SJCRH30 (cell line): ENCODE measurements around the gene FAM168A. TPM values are rescaled to one million over a fixed set of nuclear protein-coding genes. Genes with fewer than 3 reads are reported as not detected.
A peak's percentile ranks its signal among the peaks of the same experiment; 100 is the strongest.
"Not testable (repeated sequence)": the region's sequence is repeated elsewhere in the genome, so short reads cannot be mapped to it uniquely, and the experiment has no call there.

ENCODE experiments used
- DNase-seq, 2 experiments: peaks; one replicate each; pipeline ENCODE4 v3.0.0-alpha.2; 2015 to 2020
- H3K27ac ChIP-seq: fragments of 250-450 bp; sonication (Bioruptor Pico); 2 replicates; pipeline ENCODE4 v1.5.1; 2020; ENCODE audit warnings: mild to moderate bottlenecking, moderate library complexity
- H3K27me3 ChIP-seq: fragments of 250-450 bp; sonication (Bioruptor Pico); 2 replicates; pipeline ENCODE4 v1.5.1; 2020; ENCODE audit warnings: mild to moderate bottlenecking, moderate library complexity
- H3K36me3 ChIP-seq: fragments of 250-450 bp; sonication (Bioruptor Pico); 2 replicates; pipeline ENCODE4 v1.5.1; 2020; ENCODE audit warnings: mild to moderate bottlenecking, moderate library complexity
- H3K4me1 ChIP-seq: fragments of 250-450 bp; sonication (Bioruptor Pico); 2 replicates; pipeline ENCODE4 v1.5.1; 2020; ENCODE audit warnings: mild to moderate bottlenecking, moderate library complexity
- H3K4me3 ChIP-seq: fragments of 250-450 bp; sonication (Bioruptor Pico); 2 replicates; pipeline ENCODE4 v1.5.1; 2020; ENCODE audit warnings: mild to moderate bottlenecking, moderate library complexity
- H3K9me3 ChIP-seq: fragments of 250-450 bp; sonication (Bioruptor Pico); replicated peaks from 2 replicates; pipeline ENCODE4 v1.5.1; 2020; ENCODE audit warnings: mild to moderate bottlenecking, moderate library complexity
- total RNA-seq: library from RNA; depleted of rRNA; stranded (reverse); fragments of >200 nt; shearing (Covaris generic); gene quantifications from 2 replicates; pipeline ENCODE4 v1.2.3, GENCODE V29; 2014

Gene FAM168A
- total RNA-seq, 1 experiment from 2014 or later: 32.8 TPM

GRCh38 chr11:73580749-73581148, 17.2 kb downstream of the FAM168A start:
- DNase-seq, H3K4me3 ChIP-seq, H3K27ac ChIP-seq, H3K36me3 ChIP-seq, H3K9me3 ChIP-seq, H3K4me1 ChIP-seq, H3K27me3 ChIP-seq: not testable (repeated sequence)

- H3K4me3 ChIP-seq: no peak overlapping the region
- no peak for DNase-seq
- H3K36me3 ChIP-seq: no peaks in the 10 kb centered on the region
- H3K9me3 ChIP-seq: no peaks in the 10 kb centered on the region
- no peaks in the 10 kb centered on the region for H3K27me3 ChIP-seq
- no peaks in the 10 kb centered on the region for H3K4me1 ChIP-seq
- H3K27ac ChIP-seq: no peak overlapping the region
Observed at GRCh38 chr11:73579641-73580434, 18.1 kb downstream of the FAM168A start.

- Histone ChIP-seq H3K27ac (no peak overlapping the region), H3K27me3 (no peaks in the 10 kb centered on the region), H3K4me1 (no peaks in the 10 kb centered on the region), H3K9me3 (no peaks in the 10 kb centered on the region), H3K36me3 (no peaks in the 10 kb centered on the region), H3K4me3 (no peak overlapping the region)
- DNase-seq: no peak
Observed at GRCh38 chr11:73578592-73579185, 19.2 kb downstream of the FAM168A start.

GRCh38 chr11:73577496-73577917, 20.4 kb downstream of the FAM168A start:
- no peak overlapping the region for H3K4me3 ChIP-seq
- no peaks in the 10 kb centered on the region for H3K9me3 ChIP-seq
- no peaks in the 10 kb centered on the region for H3K36me3 ChIP-seq
- H3K27ac ChIP-seq: no peak overlapping the region
- no peaks in the 10 kb centered on the region for H3K27me3 ChIP-seq
- no peaks in the 10 kb centered on the region for H3K4me1 ChIP-seq
- no peak for DNase-seq

DNA sequence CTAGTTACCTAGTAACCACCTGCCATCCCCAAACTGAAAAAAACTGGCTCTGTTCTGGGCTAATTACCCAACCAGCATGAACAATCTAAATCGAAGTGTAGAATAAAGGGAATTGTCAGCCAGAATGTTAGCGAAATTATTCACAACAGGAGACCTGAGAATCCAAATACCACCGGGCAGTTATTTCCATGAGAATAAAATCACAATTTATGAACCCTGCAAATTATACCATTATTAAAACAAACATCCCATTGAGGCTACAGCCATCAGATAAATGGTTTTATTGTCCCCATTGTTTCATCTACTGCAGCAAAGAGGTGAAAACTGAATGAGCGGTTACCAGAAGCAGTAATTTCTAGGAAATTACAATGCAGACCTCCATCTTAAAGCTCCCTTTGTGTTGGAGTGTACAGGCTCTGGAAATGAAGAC, 21.7 kb downstream of the FAM168A start:
- DNase-seq: no peak
- H3K36me3 ChIP-seq: no peaks in the 10 kb centered on the region
- H3K27ac ChIP-seq: no peak overlapping the region
- no peaks in the 10 kb centered on the region for H3K4me1 ChIP-seq
- H3K27me3 ChIP-seq: no peaks in the 10 kb centered on the region
- H3K4me3 ChIP-seq: no peak overlapping the region
- H3K9me3 ChIP-seq: no peaks in the 10 kb centered on the region

DNA sequence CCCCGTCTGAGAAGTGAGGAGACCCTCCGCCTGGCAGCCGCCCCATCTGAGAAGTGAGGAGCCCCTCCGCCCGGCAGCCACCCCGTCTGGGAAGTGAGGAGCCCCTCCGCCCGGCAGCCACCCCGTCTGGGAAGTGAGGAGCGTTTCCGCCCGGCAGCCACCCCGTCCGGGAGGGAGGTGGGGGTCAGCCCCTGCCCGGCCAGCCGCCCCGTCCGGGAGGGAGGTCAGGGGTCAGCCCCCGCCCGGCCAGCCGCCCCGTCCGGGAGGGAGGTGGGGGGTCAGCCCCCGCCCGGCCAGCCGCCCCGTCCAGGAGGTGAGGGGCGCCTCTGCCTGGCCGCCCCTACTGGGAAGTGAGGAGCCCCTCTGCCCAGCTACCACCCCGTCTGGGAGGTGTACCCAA, 25.9 kb downstream of the FAM168A start:
- H3K9me3 ChIP-seq, H3K27ac ChIP-seq, H3K4me1 ChIP-seq, H3K36me3 ChIP-seq, DNase-seq, H3K4me3 ChIP-seq, H3K27me3 ChIP-seq: not testable (repeated sequence)

GRCh38 chr11:73570415-73571114, 27.3 kb downstream of the FAM168A start:
- H3K9me3 ChIP-seq: no peaks in the 10 kb centered on the region
- DNase-seq: no peak
- H3K4me1 ChIP-seq: peaks cover 12% of the 10 kb centered on the region
- H3K4me3 ChIP-seq: no peak overlapping the region
- H3K27me3 ChIP-seq: no peaks in the 10 kb centered on the region
- no peaks in the 10 kb centered on the region for H3K36me3 ChIP-seq
- no peak overlapping the region for H3K27ac ChIP-seq

GRCh38 chr11:73566977-73567755, 30.7 kb downstream of the FAM168A start:
- Histone ChIP-seq H3K4me3 (no peak overlapping the region), H3K27me3 (no peaks in the 10 kb centered on the region), H3K9me3 (no peaks in the 10 kb centered on the region), H3K4me1 (peaks cover 20% of the 10 kb centered on the region), H3K36me3 (no peaks in the 10 kb centered on the region), H3K27ac (no peak overlapping the region)
- peak; percentile 27 to 64 for DNase-seq

DNA sequence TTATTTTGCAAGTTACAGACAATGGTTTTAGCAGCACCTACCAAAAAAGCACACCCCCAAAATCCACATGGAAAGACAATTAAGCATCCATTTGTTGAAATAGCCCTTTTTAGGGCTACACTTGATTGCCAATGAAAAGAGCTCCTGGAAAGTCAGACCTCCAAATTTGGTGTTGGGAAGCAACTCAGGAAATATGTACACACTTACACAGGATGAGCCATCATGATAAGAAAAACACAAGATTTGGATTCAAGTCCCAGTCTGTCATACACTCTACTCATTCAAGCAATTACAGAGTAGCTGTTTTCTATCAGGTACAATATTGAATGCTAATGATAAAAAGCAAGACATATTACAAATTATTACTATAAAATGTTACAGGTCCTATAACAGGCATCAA, 31.5 kb downstream of the FAM168A start:
- Histone ChIP-seq H3K4me1 (peaks cover 20% of the 10 kb centered on the region), H3K36me3 (no peaks in the 10 kb centered on the region), H3K27ac (no peak overlapping the region), H3K9me3 (no peaks in the 10 kb centered on the region), H3K4me3 (no peak overlapping the region), H3K27me3 (no peaks in the 10 kb centered on the region)
- no peak for DNase-seq

DNA sequence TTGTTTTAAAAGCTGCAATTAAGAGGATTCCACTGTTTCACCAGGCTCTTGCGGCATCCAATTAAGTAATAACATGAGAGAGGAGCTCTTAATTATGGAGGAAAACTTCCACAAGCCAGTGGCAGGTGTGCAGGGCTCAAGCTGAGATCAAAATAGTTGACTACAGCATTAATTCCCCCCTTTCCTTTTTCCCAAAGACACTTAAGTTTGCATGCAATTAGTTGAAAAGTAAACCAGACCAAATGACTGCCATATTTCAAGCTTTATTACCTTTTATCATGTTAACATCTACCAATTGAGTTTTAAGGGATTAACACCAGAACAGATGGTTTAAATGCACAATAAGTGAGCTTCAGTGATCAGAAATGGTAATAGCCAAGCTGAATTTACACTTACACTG, 32.1 kb downstream of the FAM168A start:
- Histone ChIP-seq H3K36me3 (no peaks in the 10 kb centered on the region), H3K27me3 (no peaks in the 10 kb centered on the region), H3K27ac (no peak overlapping the region), H3K4me3 (no peak overlapping the region), H3K4me1 (peaks cover 20% of the 10 kb centered on the region), H3K9me3 (no peaks in the 10 kb centered on the region)
- peak in 1 of 2 experiments; percentile 8 for DNase-seq

- Histone ChIP-seq H3K36me3 (no peaks in the 10 kb centered on the region), H3K4me1 (peaks cover 20% of the 10 kb centered on the region), H3K27ac (no peak overlapping the region), H3K4me3 (no peak overlapping the region), H3K27me3 (no peaks in the 10 kb centered on the region), H3K9me3 (no peaks in the 10 kb centered on the region)
- DNase-seq: peak; percentile 45 to 76
Observed at GRCh38 chr11:73564903-73565302, 33.0 kb downstream of the FAM168A start.

- Histone ChIP-seq H3K27me3 (no peaks in the 10 kb centered on the region), H3K27ac (no peak overlapping the region)
Observed at GRCh38 chr11:73563539-73564200, 34.2 kb downstream of the FAM168A start.

GRCh38 chr11:73559743-73560142, 38.2 kb downstream of the FAM168A start:
- H3K27me3 ChIP-seq: no peaks in the 10 kb centered on the region
- DNase-seq: no peak
- no peaks in the 10 kb centered on the region for H3K9me3 ChIP-seq
- H3K36me3 ChIP-seq: no peaks in the 10 kb centered on the region
- no peak overlapping the region for H3K4me3 ChIP-seq
- no peak overlapping the region for H3K27ac ChIP-seq
- H3K4me1 ChIP-seq: peaks cover under 1% of the 10 kb centered on the region

More at GRCh38 chr11:73563539-73564200, 34.2 kb downstream of the FAM168A start:
- DNase-seq: no peak
- no peak overlapping the region for H3K4me3 ChIP-seq
- no peaks in the 10 kb centered on the region for H3K36me3 ChIP-seq
- peaks cover 20% of the 10 kb centered on the region for H3K4me1 ChIP-seq
- H3K9me3 ChIP-seq: no peaks in the 10 kb centered on the region

DNA sequence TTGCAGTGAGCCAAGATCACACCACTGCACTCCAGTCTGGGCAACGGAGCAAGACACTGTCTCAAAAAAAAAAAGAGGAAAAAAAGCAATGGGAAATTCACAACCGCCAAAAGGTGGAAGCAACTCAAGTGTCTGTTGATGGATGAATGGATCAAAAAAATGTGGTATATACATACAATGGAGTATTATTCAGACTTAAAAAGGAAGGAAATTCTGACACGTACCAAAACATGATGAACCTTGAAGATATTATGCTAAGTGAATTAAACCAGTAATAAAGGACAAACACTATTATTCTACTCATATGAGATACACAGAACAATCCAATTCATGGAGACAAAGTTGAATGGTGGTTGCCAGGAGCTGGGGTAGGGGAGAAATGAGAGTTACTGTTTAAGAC, 40.9 kb downstream of the FAM168A start:
- H3K27ac ChIP-seq: no peak overlapping the region
- H3K4me1 ChIP-seq: no peaks in the 10 kb centered on the region
- H3K4me3 ChIP-seq: no peak overlapping the region
- H3K27me3 ChIP-seq: no peaks in the 10 kb centered on the region
- H3K9me3 ChIP-seq: no peaks in the 10 kb centered on the region
- DNase-seq: no peak
- no peaks in the 10 kb centered on the region for H3K36me3 ChIP-seq
